ENCODE results near the gene KCNK17. TPM values are rescaled to one million over a fixed set of nuclear protein-coding genes. Genes with fewer than 3 reads are reported as not detected.
A peak's percentile ranks its signal among the peaks of the same experiment; 100 is the strongest.

Gene KCNK17
- total RNA-seq, 4 donors from 2014 or later, result 0.67 to 2.1 (median 1.7) TPM; not detected in 1

GRCh38 chr6:39339868-39340550 lies 25.8 kb upstream of the KCNK17 start:
- no peak for DNase-seq

GRCh38 chr6:39339096-39339867 lies 25.1 kb upstream of the KCNK17 start:
- TF ChIP-seq CTCF (IDR thresholded peaks at IDR 0.05), result no peak
- no peak for TF ChIP-seq POLR2A (IDR thresholded peaks at IDR 0.05)
- Histone ChIP-seq H3K4me1 (no peaks in the 10 kb centered on the region), H3K27ac (peak overlapping the region in 2 of 4 donors; percentile 16 to 34), H3K27me3 (no peaks in the 10 kb centered on the region), H3K9me3 (no peaks in the 10 kb centered on the region), H3K4me3 (no peak overlapping the region), H3K36me3 (no peaks in the 10 kb centered on the region)
- DNase-seq, result no peak

More at GRCh38 chr6:39339868-39340550, 25.8 kb upstream of the KCNK17 start:
- H3K9me3 ChIP-seq, result no peaks in the 10 kb centered on the region
- no peak overlapping the region for H3K4me3 ChIP-seq
- TF ChIP-seq POLR2A (IDR thresholded peaks at IDR 0.05) (no peak), CTCF (IDR thresholded peaks at IDR 0.05) (no peak)
- H3K36me3 ChIP-seq, result no peaks in the 10 kb centered on the region
- H3K27me3 ChIP-seq, result no peaks in the 10 kb centered on the region
- no peaks in the 10 kb centered on the region for H3K4me1 ChIP-seq
- H3K27ac ChIP-seq, result peak overlapping the region in 2 of 4 donors; percentile 16 to 34

GRCh38 chr6:39338397-39338796 lies 24.2 kb upstream of the KCNK17 start:
- no peak for DNase-seq
- Histone ChIP-seq H3K4me3 (no peak overlapping the region), H3K4me1 (no peaks in the 10 kb centered on the region), H3K27me3 (no peaks in the 10 kb centered on the region), H3K36me3 (no peaks in the 10 kb centered on the region), H3K9me3 (no peaks in the 10 kb centered on the region), H3K27ac (no peak overlapping the region)
- TF ChIP-seq POLR2A (IDR thresholded peaks at IDR 0.05) (no peak), CTCF (IDR thresholded peaks at IDR 0.05) (no peak)

- no peaks in the 10 kb centered on the region for H3K9me3 ChIP-seq
- no peaks in the 10 kb centered on the region for H3K36me3 ChIP-seq
- no peaks in the 10 kb centered on the region for H3K4me1 ChIP-seq
- no peaks in the 10 kb centered on the region for H3K27me3 ChIP-seq
- H3K27ac ChIP-seq, result peak overlapping the region in 1 of 4 donors; percentile 25
- no peak overlapping the region for H3K4me3 ChIP-seq
- TF ChIP-seq POLR2A (IDR thresholded peaks at IDR 0.05), result no peak
- no peak for TF ChIP-seq CTCF (IDR thresholded peaks at IDR 0.05)
- no peak for DNase-seq
Observed at GRCh38 chr6:39335780-39336545, 21.7 kb upstream of the KCNK17 start.

- no peak for TF ChIP-seq CTCF (IDR thresholded peaks at IDR 0.05)
- no peak for TF ChIP-seq POLR2A (IDR thresholded peaks at IDR 0.05)
- H3K9me3 ChIP-seq, result no peaks in the 10 kb centered on the region
- H3K4me3 ChIP-seq, result no peak overlapping the region
- H3K4me1 ChIP-seq, result no peaks in the 10 kb centered on the region
- no peaks in the 10 kb centered on the region for H3K27me3 ChIP-seq
- no peaks in the 10 kb centered on the region for H3K36me3 ChIP-seq
- no peak overlapping the region for H3K27ac ChIP-seq
- no peak for DNase-seq
Observed at GRCh38 chr6:39333644-39334438, 19.6 kb upstream of the KCNK17 start.

Measured in Peyer's patch (tissue), 4 donors.